Esophagus squamous epithelium (tissue), 4 donors: ENCODE results near the gene SGK1.

Source experiments
- POLR2A ChIP-seq, 4 donors: fragments of 450-650 bp; IDR thresholded peaks; one replicate each; pipeline ENCODE4 v1.6.1; 2017; ENCODE audit warnings: antibody characterized with exemption in 4 of 4, mild to moderate bottlenecking in 4 of 4, moderate library complexity in 3 of 4
- TF ChIP-seq, protein P1 (sequence below), 6 experiments: fragments of 450-650 bp in 4 of 6; fragments of 200-600 bp in 2 of 6; sonication (generic) in 2 of 6; IDR thresholded peaks; one replicate each; pipeline ENCODE4 v1.5.1; 2016 to 2019; ENCODE audit warnings: antibody characterized with exemption in 6 of 6, mild to moderate bottlenecking in 4 of 6, moderate library complexity in 4 of 6

DNA sequence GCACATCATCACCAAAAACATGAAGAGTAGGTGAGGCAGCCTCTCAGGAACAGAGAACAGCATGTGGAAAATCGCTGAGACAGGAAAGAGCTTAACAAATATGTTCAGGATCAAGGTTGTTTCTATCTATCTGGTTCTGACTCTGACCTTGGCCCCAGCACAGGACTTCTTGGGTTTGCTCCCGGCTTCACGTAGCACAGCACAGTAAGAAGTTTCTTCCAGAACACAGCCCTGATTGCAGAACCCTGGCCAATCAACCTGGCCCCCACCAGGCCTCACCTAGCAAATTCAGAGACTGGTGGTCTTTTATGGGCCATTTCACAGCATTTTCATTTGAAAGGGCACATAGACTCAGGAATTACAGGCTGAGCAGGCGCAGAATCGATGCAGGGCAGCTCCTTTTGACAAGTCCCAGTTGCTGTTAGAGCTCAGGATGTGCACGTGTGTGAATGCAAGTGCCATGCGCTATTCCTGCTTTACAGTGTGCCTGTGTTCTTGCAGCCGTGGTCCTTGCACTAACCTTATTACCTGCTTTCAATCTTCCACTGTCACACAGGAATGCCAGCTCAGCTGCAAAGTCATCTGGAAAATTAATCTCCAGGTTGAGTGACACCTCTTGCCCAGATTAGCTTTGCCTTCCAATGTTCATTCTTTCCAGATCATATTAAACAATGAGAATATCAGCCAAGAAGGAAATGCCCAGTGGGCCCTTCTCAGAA is 165.0 kb downstream of the SGK1 start:
- TF ChIP-seq, protein P1, sequence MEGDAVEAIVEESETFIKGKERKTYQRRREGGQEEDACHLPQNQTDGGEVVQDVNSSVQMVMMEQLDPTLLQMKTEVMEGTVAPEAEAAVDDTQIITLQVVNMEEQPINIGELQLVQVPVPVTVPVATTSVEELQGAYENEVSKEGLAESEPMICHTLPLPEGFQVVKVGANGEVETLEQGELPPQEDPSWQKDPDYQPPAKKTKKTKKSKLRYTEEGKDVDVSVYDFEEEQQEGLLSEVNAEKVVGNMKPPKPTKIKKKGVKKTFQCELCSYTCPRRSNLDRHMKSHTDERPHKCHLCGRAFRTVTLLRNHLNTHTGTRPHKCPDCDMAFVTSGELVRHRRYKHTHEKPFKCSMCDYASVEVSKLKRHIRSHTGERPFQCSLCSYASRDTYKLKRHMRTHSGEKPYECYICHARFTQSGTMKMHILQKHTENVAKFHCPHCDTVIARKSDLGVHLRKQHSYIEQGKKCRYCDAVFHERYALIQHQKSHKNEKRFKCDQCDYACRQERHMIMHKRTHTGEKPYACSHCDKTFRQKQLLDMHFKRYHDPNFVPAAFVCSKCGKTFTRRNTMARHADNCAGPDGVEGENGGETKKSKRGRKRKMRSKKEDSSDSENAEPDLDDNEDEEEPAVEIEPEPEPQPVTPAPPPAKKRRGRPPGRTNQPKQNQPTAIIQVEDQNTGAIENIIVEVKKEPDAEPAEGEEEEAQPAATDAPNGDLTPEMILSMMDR (IDR thresholded peaks at IDR 0.05), result no peak
- no peak for TF ChIP-seq POLR2A (IDR thresholded peaks at IDR 0.05)
